HepG2 (cell line): ENCODE data around the gene CRAMP1. TPM values are rescaled to one million over a fixed set of nuclear protein-coding genes. Genes with fewer than 3 reads are reported as not detected.

Source experiments
- FOXK2 ChIP-seq: fragments of 450-650 bp; IDR thresholded peaks from 2 replicates; pipeline ENCODE4 v1.6.1; 2016
- HOMEZ ChIP-seq: IDR thresholded peaks from 2 replicates; pipeline ENCODE4 v1.6.1; 2016; ENCODE audit warnings: low read depth
- KAT2B ChIP-seq: fragments of 150-350 bp; IDR thresholded peaks from 2 replicates; pipeline ENCODE4 v1.6.1; 2014; ENCODE audit warnings: low read depth, low read length, borderline replicate concordance
- MEF2D ChIP-seq: sonication (generic); formaldehyde crosslinking; IDR thresholded peaks from 2 replicates; pipeline ENCODE4 v1.5.1; 2020; ENCODE audit warnings: mild to moderate bottlenecking, missing genetic modification reagents
- SKIL ChIP-seq: sonication (generic); formaldehyde crosslinking; IDR thresholded peaks from 2 replicates; pipeline ENCODE4 v1.8.0; 2022; ENCODE audit warnings: missing genetic modification reagents, mild to moderate bottlenecking, moderate library complexity, borderline replicate concordance
- SUZ12 ChIP-seq: fragments of 150-350 bp; IDR thresholded peaks from 2 replicates; pipeline ENCODE4 v1.6.1; 2014; ENCODE audit warnings: low read depth, low read length
- THAP8 ChIP-seq: sonication (generic); formaldehyde crosslinking; IDR thresholded peaks from 2 replicates; pipeline ENCODE4 v1.5.1; 2020; ENCODE audit warnings: missing genetic modification reagents, mild to moderate bottlenecking, borderline replicate concordance
- ZBTB20 ChIP-seq: sonication (generic); formaldehyde crosslinking; IDR thresholded peaks from 2 replicates; pipeline ENCODE4 v1.8.1; 2023; ENCODE audit warnings: missing genetic modification reagents, low read depth, mild to moderate bottlenecking, borderline replicate concordance
- ZNF18 ChIP-seq: sonication (generic); formaldehyde crosslinking; IDR thresholded peaks from 2 replicates; pipeline ENCODE4 v1.8.0; 2022; ENCODE audit warnings: mild to moderate bottlenecking, missing genetic modification reagents; ENCODE audit not compliant: insufficient replicate concordance
- ZNF276 ChIP-seq: sonication (generic); formaldehyde crosslinking; IDR thresholded peaks from 2 replicates; pipeline ENCODE4 v1.4.0; 2020; ENCODE audit warnings: mild to moderate bottlenecking, low read depth, missing genetic modification reagents
- ZNF317 ChIP-seq: sonication (generic); formaldehyde crosslinking; IDR thresholded peaks from 2 replicates; pipeline ENCODE4 v1.5.0; 2020; ENCODE audit warnings: mild to moderate bottlenecking, missing genetic modification reagents
- ZNF503 ChIP-seq: sonication (generic); formaldehyde crosslinking; IDR thresholded peaks from 2 replicates; pipeline ENCODE4 v1.4.0; 2020; ENCODE audit warnings: missing genetic modification reagents
- polyA plus RNA-seq, 8 experiments: library from polyadenylated mRNA; depleted of rRNA in 3 of 8; stranded (reverse) in 7 of 8; unstranded in 1 of 8; fragments of >200 nt; fragmentation: Illumina TruSeq in 4 of 8; extraction: Trizol in 4 of 8; gene quantifications; 2 replicates each; pipeline versions ENCODE4 v1.2.1 to v1.2.3, GENCODE V29; 2011 to 2016; ENCODE audit warnings: low read depth in 4 of 8, missing spikeins in 1 of 8, mixed read lengths in 1 of 8; ENCODE audit not compliant: insufficient read depth in 1 of 8
- total RNA-seq, 5 experiments: library from RNA; depleted of rRNA; stranded (reverse); fragments of >200 nt; fragmentation: Illumina TruSeq; extraction: Trizol; gene quantifications; 2 replicates each; pipeline ENCODE4 v1.2.3, GENCODE V29; 2016; ENCODE audit warnings: low read depth in 1 of 5

Gene CRAMP1
- total and polyA plus RNA-seq, 2 of the 13 experiments (the other 11 are each of a cell fraction or from before 2014, with no cell fraction given): 6.8 to 9.7 TPM

- no peak for TF ChIP-seq SKIL (CRISPR knock-in tag)
- no peak for TF ChIP-seq FOXK2
- no peak for TF ChIP-seq SUZ12
- no peak; the same call in 1 of the 2 replicates for TF ChIP-seq MEF2D (CRISPR knock-in tag)
- no peak for TF ChIP-seq ZNF503 (CRISPR knock-in tag)
- 0 out of 2 replicates have a peak, but pooled peaks have one; percentile 22 for TF ChIP-seq THAP8 (CRISPR knock-in tag)
- TF ChIP-seq HOMEZ (CRISPR knock-in tag): no peak
- 0 out of 2 replicates have a peak, but pooled peaks have one; percentile 33 for TF ChIP-seq ZNF317 (CRISPR knock-in tag)
- TF ChIP-seq KAT2B: no peak
- TF ChIP-seq ZNF276 (CRISPR knock-in tag): no peak
- TF ChIP-seq ZBTB20 (CRISPR knock-in tag): 0 out of 2 replicates have a peak, but pooled peaks have one; percentile 26
- peak; percentile 75 for TF ChIP-seq ZNF18 (CRISPR knock-in tag)
These were observed 93.7 kb downstream of the CRAMP1 start, which contains the start of gene MAPK8IP3 (continued) for GRCh38 chr16:1705688-1706385.
